ENCODE results near the gene FOXA2. TPM values are rescaled to one million over a fixed set of nuclear protein-coding genes. Genes with fewer than 3 reads are reported as not detected.

Gene FOXA2
- total RNA-seq (not detected), polyA plus RNA-seq (0.02 TPM)
- long read RNA-seq, donor 1, result 0 reads
- long read RNA-seq, donor 2, partial matches to known transcripts, result 0 of 1 reads
- long read RNA-seq, donor 2, other reads (novel, unspliced or antisense), result 0 of 1 reads
- long read RNA-seq, donor 3, result 0 reads
- long read RNA-seq, donor 4, result 0 reads
- long read RNA-seq, donor 5, result 0 reads
- long read RNA-seq, donor 6, result 0 reads
- long read RNA-seq, donor 7, result 0 reads
- long read RNA-seq, donor 8, result 0 reads
- long read RNA-seq, donor 9, result 0 reads
- long read RNA-seq, donor 10, result 0 reads

GRCh38 chr20:22584522-22584921, at the start of gene FOXA2:
TSS of gene FOXA2 (minus strand) at chr20:22584572. CDS start at chr20:22584278, 294 bp downstream.
- no peak for DNase-seq (ENCODE audit: low read depth in 6 of 9, low spot score in 9 of 9)
- H3K27ac ChIP-seq (ENCODE audit: low read depth in 1 of 2, low read length in 1 of 2), result no peak within 1 kb of the TSS
- H3K27me3 ChIP-seq (ENCODE audit: control insufficient read depth in 2 of 2, insufficient read depth in 1 of 2, low read length in 1 of 2), result peaks cover 83 to 92% of the 10 kb centered on the region in 2 donors
- no peaks in the 10 kb centered on the region for H3K4me1 ChIP-seq (ENCODE audit: control insufficient read depth in 2 of 2, insufficient read depth in 2 of 2, low read length in 2 of 2)
- WGBS, result 2% methylated on average over 33 of the region's 42 CpGs
- H3K9me3 ChIP-seq (ENCODE audit: control insufficient read depth in 2 of 2, insufficient read depth in 1 of 2, low read length in 1 of 2), result no peaks in the 10 kb centered on the region
- no peak within 1 kb of the TSS for H3K4me3 ChIP-seq (ENCODE audit: low read length in 2 of 2)
- no peaks in the 10 kb centered on the region for H3K36me3 ChIP-seq (ENCODE audit: control insufficient read depth in 2 of 2, insufficient read depth in 2 of 2, low read length in 1 of 2)

GRCh38 chr20:22630701-22631100, 46.3 kb upstream of the FOXA2 start:
- Histone ChIP-seq H3K4me1 (ENCODE audit: control insufficient read depth in 2 of 2, insufficient read depth in 2 of 2, low read length in 2 of 2) (no peaks in the 10 kb centered on the region), H3K27me3 (ENCODE audit: control insufficient read depth in 2 of 2, insufficient read depth in 1 of 2, low read length in 1 of 2) (no peaks in the 10 kb centered on the region), H3K9me3 (ENCODE audit: control insufficient read depth in 2 of 2, insufficient read depth in 1 of 2, low read length in 1 of 2) (no peaks in the 10 kb centered on the region), H3K4me3 (ENCODE audit: low read length in 2 of 2) (no peak overlapping the region), H3K36me3 (ENCODE audit: control insufficient read depth in 2 of 2, insufficient read depth in 2 of 2, low read length in 1 of 2) (no peaks in the 10 kb centered on the region), H3K27ac (ENCODE audit: low read depth in 1 of 2, low read length in 1 of 2) (no peak overlapping the region)
- DNase-seq (ENCODE audit: low read depth in 6 of 9, low spot score in 9 of 9), result no peak
- WGBS, result 83% methylated on average over 6 of the region's 6 CpGs

- no peak for DNase-seq (ENCODE audit: low read depth in 6 of 9, low spot score in 9 of 9)
- no peaks in the 10 kb centered on the region for H3K36me3 ChIP-seq (ENCODE audit: control insufficient read depth in 2 of 2, insufficient read depth in 2 of 2, low read length in 1 of 2)
- H3K9me3 ChIP-seq (ENCODE audit: control insufficient read depth in 2 of 2, insufficient read depth in 1 of 2, low read length in 1 of 2), result no peaks in the 10 kb centered on the region
- no peaks in the 10 kb centered on the region for H3K27me3 ChIP-seq (ENCODE audit: control insufficient read depth in 2 of 2, insufficient read depth in 1 of 2, low read length in 1 of 2)
- H3K4me1 ChIP-seq (ENCODE audit: control insufficient read depth in 2 of 2, insufficient read depth in 2 of 2, low read length in 2 of 2), result no peaks in the 10 kb centered on the region
- no peak overlapping the region for H3K4me3 ChIP-seq (ENCODE audit: low read length in 2 of 2)
- H3K27ac ChIP-seq (ENCODE audit: low read depth in 1 of 2, low read length in 1 of 2), result no peak overlapping the region
- WGBS, result 95% methylated on average over 2 of the region's 2 CpGs
Measured at GRCh38 chr20:22629927-22630326, 45.6 kb upstream of the FOXA2 start.

GRCh38 chr20:22629447-22629846, 45.1 kb upstream of the FOXA2 start:
- Histone ChIP-seq H3K36me3 (ENCODE audit: control insufficient read depth in 2 of 2, insufficient read depth in 2 of 2, low read length in 1 of 2) (no peaks in the 10 kb centered on the region), H3K27ac (ENCODE audit: low read depth in 1 of 2, low read length in 1 of 2) (no peak overlapping the region), H3K4me1 (ENCODE audit: control insufficient read depth in 2 of 2, insufficient read depth in 2 of 2, low read length in 2 of 2) (no peaks in the 10 kb centered on the region), H3K27me3 (ENCODE audit: control insufficient read depth in 2 of 2, insufficient read depth in 1 of 2, low read length in 1 of 2) (no peaks in the 10 kb centered on the region), H3K9me3 (ENCODE audit: control insufficient read depth in 2 of 2, insufficient read depth in 1 of 2, low read length in 1 of 2) (no peaks in the 10 kb centered on the region), H3K4me3 (ENCODE audit: low read length in 2 of 2) (no peak overlapping the region)
- no peak for DNase-seq (ENCODE audit: low read depth in 6 of 9, low spot score in 9 of 9)
- 93% methylated on average over 3 of the region's 3 CpGs for WGBS

DNA sequence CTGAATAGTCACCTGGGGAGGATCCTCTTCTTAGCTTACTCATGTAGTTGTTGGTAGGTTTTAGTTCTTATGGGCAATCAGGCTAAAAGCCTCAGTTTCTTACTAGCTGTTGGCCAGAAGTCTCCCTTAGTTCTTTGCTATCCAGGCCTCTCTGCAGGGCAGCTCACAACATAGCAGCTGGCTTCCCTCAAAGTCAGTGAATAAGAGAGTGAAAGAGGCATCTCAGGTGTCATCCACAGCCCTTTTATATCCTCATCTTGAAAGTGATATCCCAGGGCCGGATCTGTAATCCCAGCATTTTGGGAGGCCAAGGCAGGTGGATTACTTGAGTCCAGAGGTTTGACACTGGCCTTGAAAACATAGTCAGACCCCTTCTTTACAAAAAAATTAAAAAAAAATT, 42.1 kb upstream of the FOXA2 start:
- Histone ChIP-seq H3K9me3 (ENCODE audit: control insufficient read depth in 2 of 2, insufficient read depth in 1 of 2, low read length in 1 of 2) (peaks cover 0 to 1% of the 10 kb centered on the region in 2 donors), H3K27ac (ENCODE audit: low read depth in 1 of 2, low read length in 1 of 2) (no peak overlapping the region), H3K4me1 (ENCODE audit: control insufficient read depth in 2 of 2, insufficient read depth in 2 of 2, low read length in 2 of 2) (no peaks in the 10 kb centered on the region), H3K4me3 (ENCODE audit: low read length in 2 of 2) (no peak overlapping the region), H3K36me3 (ENCODE audit: control insufficient read depth in 2 of 2, insufficient read depth in 2 of 2, low read length in 1 of 2) (no peaks in the 10 kb centered on the region), H3K27me3 (ENCODE audit: control insufficient read depth in 2 of 2, insufficient read depth in 1 of 2, low read length in 1 of 2) (no peaks in the 10 kb centered on the region)
- DNase-seq (ENCODE audit: low read depth in 6 of 9, low spot score in 9 of 9), result no peak
- 94% methylated on average over 1 of the region's 1 CpG for WGBS

- no peak for DNase-seq (ENCODE audit: low read depth in 6 of 9, low spot score in 9 of 9)
Measured at GRCh38 chr20:22623211-22623610, 38.8 kb upstream of the FOXA2 start.

DNA sequence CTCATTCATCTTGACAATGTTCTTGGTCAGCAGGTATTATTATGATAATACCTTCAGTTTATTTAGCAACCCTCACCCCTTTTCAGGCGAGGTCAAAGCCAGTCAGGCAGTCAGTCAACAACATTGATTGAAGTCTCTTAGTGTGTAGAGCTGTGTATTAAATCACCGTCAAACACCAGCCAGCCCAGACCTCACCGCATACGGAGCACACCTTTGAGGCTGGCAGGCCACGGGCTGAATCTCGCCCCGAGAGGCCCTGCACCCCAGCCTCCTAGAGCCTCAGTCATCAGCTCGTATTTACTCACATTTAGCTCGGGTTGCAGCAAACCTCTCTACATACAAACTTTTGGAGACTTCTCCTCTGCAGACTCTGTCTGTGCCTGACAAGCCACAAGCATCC, 36.0 kb upstream of the FOXA2 start:
- Histone ChIP-seq H3K4me3 (ENCODE audit: low read length in 2 of 2) (no peak overlapping the region), H3K27ac (ENCODE audit: low read depth in 1 of 2, low read length in 1 of 2) (no peak overlapping the region), H3K27me3 (ENCODE audit: control insufficient read depth in 2 of 2, insufficient read depth in 1 of 2, low read length in 1 of 2) (no peaks in the 10 kb centered on the region), H3K36me3 (ENCODE audit: control insufficient read depth in 2 of 2, insufficient read depth in 2 of 2, low read length in 1 of 2) (no peaks in the 10 kb centered on the region), H3K9me3 (ENCODE audit: control insufficient read depth in 2 of 2, insufficient read depth in 1 of 2, low read length in 1 of 2) (peaks cover 0 to 1% of the 10 kb centered on the region in 2 donors), H3K4me1 (ENCODE audit: control insufficient read depth in 2 of 2, insufficient read depth in 2 of 2, low read length in 2 of 2) (no peaks in the 10 kb centered on the region)
- WGBS, result 80% methylated on average over 9 of the region's 9 CpGs
- DNase-seq (ENCODE audit: low read depth in 6 of 9, low spot score in 9 of 9), result no peak

More at GRCh38 chr20:22623211-22623610, 38.8 kb upstream of the FOXA2 start:
- H3K36me3 ChIP-seq (ENCODE audit: control insufficient read depth in 2 of 2, insufficient read depth in 2 of 2, low read length in 1 of 2), result no peaks in the 10 kb centered on the region
- H3K9me3 ChIP-seq (ENCODE audit: control insufficient read depth in 2 of 2, insufficient read depth in 1 of 2, low read length in 1 of 2), result peaks cover 0 to 1% of the 10 kb centered on the region in 2 donors
- no peaks in the 10 kb centered on the region for H3K4me1 ChIP-seq (ENCODE audit: control insufficient read depth in 2 of 2, insufficient read depth in 2 of 2, low read length in 2 of 2)
- 94% methylated on average over 6 of the region's 6 CpGs for WGBS
- no peaks in the 10 kb centered on the region for H3K27me3 ChIP-seq (ENCODE audit: control insufficient read depth in 2 of 2, insufficient read depth in 1 of 2, low read length in 1 of 2)
- H3K27ac ChIP-seq (ENCODE audit: low read depth in 1 of 2, low read length in 1 of 2), result no peak overlapping the region
- H3K4me3 ChIP-seq (ENCODE audit: low read length in 2 of 2), result no peak overlapping the region

GRCh38 chr20:22619806-22620205, 35.4 kb upstream of the FOXA2 start:
- 91% methylated on average over 6 of the region's 6 CpGs for WGBS

GRCh38 chr20:22619272-22619671, 34.9 kb upstream of the FOXA2 start:
- H3K4me3 ChIP-seq (ENCODE audit: low read length in 2 of 2), result no peak overlapping the region
- peaks cover 0 to 1% of the 10 kb centered on the region in 2 donors for H3K9me3 ChIP-seq (ENCODE audit: control insufficient read depth in 2 of 2, insufficient read depth in 1 of 2, low read length in 1 of 2)
- H3K4me1 ChIP-seq (ENCODE audit: control insufficient read depth in 2 of 2, insufficient read depth in 2 of 2, low read length in 2 of 2), result no peaks in the 10 kb centered on the region
- H3K36me3 ChIP-seq (ENCODE audit: control insufficient read depth in 2 of 2, insufficient read depth in 2 of 2, low read length in 1 of 2), result no peaks in the 10 kb centered on the region
- no peak for DNase-seq (ENCODE audit: low read depth in 6 of 9, low spot score in 9 of 9)
- H3K27ac ChIP-seq (ENCODE audit: low read depth in 1 of 2, low read length in 1 of 2), result no peak overlapping the region
- 88% methylated on average over 2 of the region's 2 CpGs for WGBS
- H3K27me3 ChIP-seq (ENCODE audit: control insufficient read depth in 2 of 2, insufficient read depth in 1 of 2, low read length in 1 of 2), result no peaks in the 10 kb centered on the region

More at GRCh38 chr20:22619806-22620205, 35.4 kb upstream of the FOXA2 start:
- no peaks in the 10 kb centered on the region for H3K4me1 ChIP-seq (ENCODE audit: control insufficient read depth in 2 of 2, insufficient read depth in 2 of 2, low read length in 2 of 2)
- no peaks in the 10 kb centered on the region for H3K36me3 ChIP-seq (ENCODE audit: control insufficient read depth in 2 of 2, insufficient read depth in 2 of 2, low read length in 1 of 2)
- peaks cover 0 to 1% of the 10 kb centered on the region in 2 donors for H3K9me3 ChIP-seq (ENCODE audit: control insufficient read depth in 2 of 2, insufficient read depth in 1 of 2, low read length in 1 of 2)
- no peaks in the 10 kb centered on the region for H3K27me3 ChIP-seq (ENCODE audit: control insufficient read depth in 2 of 2, insufficient read depth in 1 of 2, low read length in 1 of 2)
- no peak overlapping the region for H3K4me3 ChIP-seq (ENCODE audit: low read length in 2 of 2)
- DNase-seq (ENCODE audit: low read depth in 6 of 9, low spot score in 9 of 9), result no peak
- no peak overlapping the region for H3K27ac ChIP-seq (ENCODE audit: low read depth in 1 of 2, low read length in 1 of 2)

Measured in thymus (tissue), 14 donors.